Activated CD8-positive, alpha-beta T cell treated with anti-CD3 and anti-CD28 coated beads, Interleukin-2, amount 10 ng/mL, durations not matched to agents 7 days and 5 days (primary cell): ENCODE measurements around the gene KREMEN1. TPM values are rescaled to one million over a fixed set of nuclear protein-coding genes. Genes with fewer than 3 reads are reported as not detected.

ENCODE experiments used
- ATAC-seq: fragments of 150-1000 bp; cut with Tn5 transposase; one replicate; pipeline ENCODE4 v1.10.0; 2021; ENCODE audit warnings: moderate library complexity
- CTCF ChIA-PET: fragments of 350-600 bp; sonication (Branson Sonifier 250); formaldehyde crosslinking; loops from one replicate; lab custom pipeline; 2021; ENCODE audit warnings: antibody characterized with exemption; lab: Charles Lee
- POLR2A ChIA-PET: fragments of 350-600 bp; sonication (Branson Sonifier 250); formaldehyde crosslinking; loops from one replicate; lab custom pipeline; 2021; ENCODE audit warnings: antibody characterized with exemption; lab: Charles Lee
- DNase-seq: peaks from one replicate; pipeline ENCODE4 v3.0.0-alpha.2; 2020
- H3K27ac Mint-ChIP-seq: one replicate; pipeline ENCODE4 v1.8.0; 2021; ENCODE audit warnings: mild to moderate bottlenecking, mixed read lengths
- H3K27me3 Mint-ChIP-seq: one replicate; pipeline ENCODE4 v1.8.0; 2021; ENCODE audit warnings: low read depth, mixed read lengths
- H3K36me3 Mint-ChIP-seq: one replicate; pipeline ENCODE4 v1.8.0; 2021; ENCODE audit warnings: low read depth, mixed read lengths
- H3K4me1 Mint-ChIP-seq: one replicate; pipeline ENCODE4 v1.8.0; 2021; ENCODE audit warnings: low read depth, mixed read lengths
- H3K4me3 Mint-ChIP-seq: one replicate; pipeline ENCODE4 v1.8.0; 2021; ENCODE audit warnings: mild to moderate bottlenecking, mixed read lengths
- H3K9me3 Mint-ChIP-seq: one replicate; pipeline ENCODE4 v1.8.0; 2022; ENCODE audit warnings: mixed read lengths; ENCODE audit not compliant: insufficient read depth
- total RNA-seq, 2 experiments: library from RNA; stranded (reverse); gene quantifications; one replicate each; pipeline ENCODE4 v1.2.3, GENCODE V29; 2021

Gene KREMEN1, protein sequence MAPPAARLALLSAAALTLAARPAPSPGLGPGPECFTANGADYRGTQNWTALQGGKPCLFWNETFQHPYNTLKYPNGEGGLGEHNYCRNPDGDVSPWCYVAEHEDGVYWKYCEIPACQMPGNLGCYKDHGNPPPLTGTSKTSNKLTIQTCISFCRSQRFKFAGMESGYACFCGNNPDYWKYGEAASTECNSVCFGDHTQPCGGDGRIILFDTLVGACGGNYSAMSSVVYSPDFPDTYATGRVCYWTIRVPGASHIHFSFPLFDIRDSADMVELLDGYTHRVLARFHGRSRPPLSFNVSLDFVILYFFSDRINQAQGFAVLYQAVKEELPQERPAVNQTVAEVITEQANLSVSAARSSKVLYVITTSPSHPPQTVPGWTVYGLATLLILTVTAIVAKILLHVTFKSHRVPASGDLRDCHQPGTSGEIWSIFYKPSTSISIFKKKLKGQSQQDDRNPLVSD
- total RNA-seq: under 1 TPM in 1 of 2 experiments, not detected in 1; 0.16 TPM

DNA sequence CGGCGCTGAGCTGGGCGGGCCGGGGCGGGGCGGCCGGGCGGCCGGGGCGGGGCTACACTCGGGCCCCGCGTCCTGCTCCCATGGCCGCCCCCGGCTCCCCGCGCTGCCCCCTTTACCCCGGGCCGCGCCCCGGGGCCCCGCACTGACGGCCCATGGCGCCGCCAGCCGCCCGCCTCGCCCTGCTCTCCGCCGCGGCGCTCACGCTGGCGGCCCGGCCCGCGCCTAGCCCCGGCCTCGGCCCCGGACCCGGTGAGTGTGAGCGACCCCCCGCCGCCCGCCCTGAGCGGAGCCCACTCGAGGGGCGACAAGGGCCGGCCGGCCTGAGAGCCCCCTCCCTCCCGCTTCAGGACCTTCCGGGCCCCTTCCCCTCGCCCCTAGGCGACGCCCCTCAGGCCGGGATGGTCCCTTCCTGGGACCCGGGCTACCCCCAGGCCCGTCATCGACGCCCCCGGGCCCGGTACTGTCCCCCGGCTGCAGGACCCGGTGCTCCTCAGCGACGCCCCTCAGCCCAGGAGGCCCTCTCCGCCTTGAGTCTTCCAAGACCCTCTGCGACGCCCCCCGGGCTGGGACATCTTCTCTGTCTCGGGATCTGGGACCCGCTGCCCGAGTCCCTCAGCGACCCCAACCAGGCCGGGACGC, at the start of gene KREMEN1:
KREMEN1 (plus strand) TSS at position 57 of the 639 bp plus-strand sequence; CDS start at position 153, 96 bp downstream.
- CTCF ChIA-PET: interaction anchor here (1.3 kb wide), 1 partner anchor 33 kb away, joined by 5 read pairs; no protein-coding TSS in a partner anchor
- H3K27ac Mint-ChIP-seq: no peak within 1 kb of the TSS
- no peaks in the 10 kb centered on the region for H3K36me3 Mint-ChIP-seq
- peaks cover 19% of the 10 kb centered on the region for H3K4me1 Mint-ChIP-seq
- peak within 1 kb of the TSS; percentile 53 for H3K4me3 Mint-ChIP-seq
- POLR2A ChIA-PET: interaction anchor here (1.0 kb wide), 1 partner anchor 190 kb away, joined by 3 read pairs; the partner anchor contains the start of gene ZNRF3
- ATAC-seq (peak; percentile 5), DNase-seq (no peak)
- peaks cover 75% of the 10 kb centered on the region for H3K27me3 Mint-ChIP-seq
- H3K9me3 Mint-ChIP-seq: no peaks in the 10 kb centered on the region

DNA sequence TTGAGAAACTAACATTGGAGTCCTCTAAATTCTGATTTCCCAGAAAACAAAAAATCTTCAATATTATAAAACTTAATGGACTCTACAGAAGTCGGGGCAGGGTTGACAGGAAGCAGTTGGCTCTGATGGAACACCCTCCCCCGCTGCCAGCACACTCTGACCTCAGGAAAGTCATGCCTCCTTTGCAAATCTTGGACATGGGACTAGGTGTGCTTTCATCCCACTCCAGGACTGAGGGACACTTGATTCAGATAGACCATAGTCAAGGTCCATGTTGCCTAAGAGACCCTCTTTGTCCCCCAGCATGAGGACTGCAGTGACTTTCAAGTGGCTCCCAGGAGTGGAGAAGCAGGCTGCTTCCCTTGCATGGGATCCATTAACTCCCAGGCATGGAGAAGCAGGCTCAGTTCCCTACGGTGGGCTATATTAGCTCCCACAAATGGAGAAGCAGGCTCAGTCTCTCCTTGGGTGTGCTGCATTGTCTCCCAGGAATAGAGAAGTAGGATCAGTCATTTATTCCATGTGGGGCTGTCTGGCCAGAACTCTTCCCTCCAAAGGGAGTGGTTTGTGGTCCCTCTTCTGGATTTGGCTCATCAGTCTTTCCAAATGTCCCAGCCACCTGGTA, 49.6 kb upstream of the KREMEN1 start:
- H3K27ac Mint-ChIP-seq: no peak overlapping the region
- peaks cover 41% of the 10 kb centered on the region for H3K27me3 Mint-ChIP-seq
- DNase-seq (no peak), ATAC-seq (no peak)
- no peak overlapping the region for H3K4me3 Mint-ChIP-seq
- peaks cover 3% of the 10 kb centered on the region for H3K36me3 Mint-ChIP-seq
- CTCF ChIA-PET: no interaction called here
- H3K4me1 Mint-ChIP-seq: peaks cover 2% of the 10 kb centered on the region
- peaks cover 4% of the 10 kb centered on the region for H3K9me3 Mint-ChIP-seq
- POLR2A ChIA-PET: no interaction called here

DNA sequence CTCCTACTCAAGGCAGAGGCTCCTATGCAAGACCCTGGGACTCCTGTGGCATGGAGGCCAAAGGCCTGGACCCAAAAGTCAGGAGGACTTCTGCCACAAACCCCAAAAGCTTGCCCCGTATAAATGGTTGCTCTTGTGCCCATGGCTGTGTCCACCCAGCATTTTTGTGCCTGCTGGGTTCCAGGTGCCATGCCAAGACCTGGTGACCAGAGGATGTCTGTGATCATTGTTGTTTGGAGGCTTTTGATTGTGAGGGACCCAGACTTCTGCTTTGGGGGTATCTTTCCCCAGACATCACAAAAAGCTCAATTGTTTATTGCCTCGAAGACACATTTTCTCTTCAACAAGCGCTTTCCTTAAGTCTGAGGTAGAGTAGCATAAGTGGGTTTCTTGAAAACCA, 46.3 kb upstream of the KREMEN1 start:
- CTCF ChIA-PET: interaction anchor here (1.5 kb wide), 1 partner anchor 14 kb away, joined by 4 read pairs; no protein-coding TSS in a partner anchor
- Mint-ChIP-seq H3K4me1 (peaks cover 19% of the 10 kb centered on the region), H3K36me3 (no peaks in the 10 kb centered on the region), H3K4me3 (no peak overlapping the region), H3K27me3 (peaks cover 53% of the 10 kb centered on the region), H3K27ac (no peak overlapping the region), H3K9me3 (no peaks in the 10 kb centered on the region)
- no peak for DNase-seq
- no peak for ATAC-seq
- POLR2A ChIA-PET: no interaction called here

DNA sequence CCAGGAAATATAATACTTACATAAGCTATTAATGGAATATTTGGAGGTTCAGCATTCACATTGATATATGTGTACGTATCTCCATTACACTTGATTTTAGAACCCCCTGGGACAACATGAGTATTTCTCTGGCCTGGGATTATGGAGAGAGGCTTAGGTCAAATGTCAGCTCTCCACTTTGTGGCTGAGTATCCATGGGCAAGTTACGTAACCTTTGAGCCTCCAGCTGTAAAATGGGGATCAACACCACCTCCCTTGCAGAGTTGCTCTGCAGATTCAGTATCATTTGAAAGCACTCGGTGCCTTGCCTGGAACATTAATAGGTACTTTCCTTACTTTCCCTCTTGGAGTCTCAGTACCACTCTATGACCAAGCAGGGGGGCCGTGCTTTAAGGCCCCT, 44.4 kb upstream of the KREMEN1 start:
- Mint-ChIP-seq H3K4me1 (peaks cover 19% of the 10 kb centered on the region), H3K36me3 (no peaks in the 10 kb centered on the region), H3K27me3 (peaks cover 54% of the 10 kb centered on the region), H3K4me3 (no peak overlapping the region), H3K9me3 (no peaks in the 10 kb centered on the region), H3K27ac (no peak overlapping the region)
- DNase-seq (no peak), ATAC-seq (no peak)
- CTCF ChIA-PET: interaction anchor here (1.3 to 2.1 kb wide), 2 partner anchors 12 kb away, joined by 4 to 13 read pairs; no protein-coding TSS in a partner anchor
- POLR2A ChIA-PET: no interaction called here

DNA sequence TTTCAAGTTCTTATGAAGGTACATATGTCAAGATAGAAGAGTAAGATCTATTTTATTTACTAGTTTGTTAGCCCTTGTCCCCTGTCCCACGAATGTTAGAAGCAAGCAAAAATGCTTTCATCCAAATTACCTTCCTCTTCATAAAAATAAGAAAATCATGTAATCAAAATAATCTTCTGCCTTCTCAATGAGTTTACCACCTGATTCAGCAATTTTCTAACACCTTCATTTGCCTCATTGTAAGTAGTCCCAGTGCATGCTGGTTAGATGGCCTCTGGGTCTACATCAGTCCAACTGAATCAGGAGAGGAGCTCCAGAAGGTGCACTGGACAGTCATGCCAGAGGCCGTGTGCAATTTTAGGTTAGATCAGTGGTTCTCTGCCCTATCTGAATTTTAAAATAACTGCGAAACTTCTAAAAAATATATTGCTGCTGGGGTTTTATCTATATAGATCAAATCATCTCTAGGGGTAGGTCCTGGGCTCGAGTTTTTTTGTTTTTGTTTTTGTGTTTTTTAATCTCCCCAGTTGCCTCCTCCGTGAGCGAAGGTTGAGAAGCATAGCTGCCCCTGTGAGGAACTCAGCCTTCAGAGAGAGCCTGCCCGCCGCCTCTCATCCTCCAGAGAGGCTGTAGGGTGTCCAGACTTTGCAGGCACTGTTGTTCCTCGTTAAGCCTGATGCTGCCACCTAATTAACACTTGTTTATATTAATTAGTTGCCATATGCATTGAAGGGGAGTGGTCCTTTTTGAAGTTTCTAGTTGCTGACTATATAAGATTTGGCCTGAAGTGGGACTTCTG, 43.4 kb upstream of the KREMEN1 start:
- H3K27me3 Mint-ChIP-seq: peaks cover 48% of the 10 kb centered on the region
- ChIA-PET CTCF (interaction anchor here (1.3 to 2.1 kb wide), 2 partner anchors 11 to 13 kb away, joined by 4 to 13 read pairs; no protein-coding TSS in a partner anchor), POLR2A (no interaction called here)
- ATAC-seq (no peak), DNase-seq (no peak)
- H3K36me3 Mint-ChIP-seq: no peaks in the 10 kb centered on the region
- no peaks in the 10 kb centered on the region for H3K9me3 Mint-ChIP-seq
- no peak overlapping the region for H3K27ac Mint-ChIP-seq
- H3K4me1 Mint-ChIP-seq: peaks cover 19% of the 10 kb centered on the region
- no peak overlapping the region for H3K4me3 Mint-ChIP-seq

DNA sequence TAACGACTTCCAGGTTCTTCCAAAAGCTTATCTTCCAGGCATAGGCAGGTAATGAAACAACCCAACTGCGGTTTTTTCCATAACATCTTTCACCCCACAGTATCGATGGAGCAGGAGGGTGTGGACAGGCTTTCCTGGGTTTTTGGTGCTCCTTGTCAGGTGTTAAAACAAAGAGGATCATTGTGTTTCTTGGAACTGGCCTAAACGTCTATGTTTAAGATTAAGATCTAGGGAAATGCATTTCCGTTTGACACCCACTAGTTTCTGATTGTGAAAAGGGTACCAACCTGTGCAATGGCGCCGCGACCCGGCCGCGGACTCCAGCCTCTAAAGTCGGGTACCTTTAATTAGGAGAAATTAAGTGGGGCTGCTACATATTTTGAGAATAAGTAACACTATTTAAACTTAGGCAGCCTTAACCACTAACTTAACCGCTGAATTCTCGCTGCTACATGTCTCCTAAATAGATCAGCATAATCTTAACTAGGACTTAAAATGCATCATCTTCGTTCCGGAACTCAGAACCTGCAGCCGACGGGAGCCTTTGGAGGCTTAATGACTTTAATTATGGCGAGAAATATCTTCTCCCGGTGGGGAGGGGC, 42.7 kb upstream of the KREMEN1 start:
- H3K36me3 Mint-ChIP-seq: no peaks in the 10 kb centered on the region

DNA sequence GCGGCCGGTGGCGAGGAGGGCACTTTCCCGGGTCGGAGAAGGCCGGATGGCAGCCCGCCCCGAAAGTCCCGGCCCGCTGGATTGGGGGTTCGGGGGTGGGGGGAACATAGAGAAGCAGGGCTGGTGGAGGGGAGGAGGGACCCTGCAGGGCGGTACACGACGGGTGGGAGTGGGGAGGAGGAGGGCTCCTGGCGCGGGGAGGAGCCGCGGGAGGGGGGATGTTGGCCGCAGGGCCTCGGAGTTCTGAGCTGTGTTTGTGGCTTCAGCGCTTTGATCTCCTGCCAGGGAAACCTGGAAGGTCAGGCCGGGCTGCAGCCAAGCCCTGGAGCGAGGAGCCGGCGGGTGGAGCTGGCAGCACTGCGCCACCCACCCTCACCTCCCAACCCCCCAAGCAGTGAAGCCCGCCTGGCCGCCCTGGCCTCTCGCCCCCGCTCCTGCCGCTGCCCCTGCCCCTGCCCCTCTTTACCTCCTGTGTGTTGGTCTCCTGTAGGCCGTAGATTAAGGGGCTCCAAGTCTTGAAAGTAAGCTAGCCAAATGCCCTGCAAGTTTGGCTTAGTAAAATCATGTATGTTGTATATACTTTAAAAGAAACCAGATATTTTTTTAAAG, 42.1 kb upstream of the KREMEN1 start:
- H3K9me3 Mint-ChIP-seq: no peaks in the 10 kb centered on the region

More for the DNA sequence above, 42.7 kb upstream of the KREMEN1 start:
- Mint-ChIP-seq H3K9me3 (no peaks in the 10 kb centered on the region), H3K4me1 (peaks cover 19% of the 10 kb centered on the region), H3K27ac (no peak overlapping the region), H3K4me3 (peak overlapping the region; percentile 32), H3K27me3 (peaks cover 50% of the 10 kb centered on the region)
- DNase-seq (peak; percentile 28), ATAC-seq (peak; percentile 40)
- ChIA-PET CTCF (interaction anchor here (1.4 to 2.1 kb wide), 2 partner anchors 10 to 174 kb away, joined by 5 to 13 read pairs; no protein-coding TSS in a partner anchor), POLR2A (no interaction called here)

DNA sequence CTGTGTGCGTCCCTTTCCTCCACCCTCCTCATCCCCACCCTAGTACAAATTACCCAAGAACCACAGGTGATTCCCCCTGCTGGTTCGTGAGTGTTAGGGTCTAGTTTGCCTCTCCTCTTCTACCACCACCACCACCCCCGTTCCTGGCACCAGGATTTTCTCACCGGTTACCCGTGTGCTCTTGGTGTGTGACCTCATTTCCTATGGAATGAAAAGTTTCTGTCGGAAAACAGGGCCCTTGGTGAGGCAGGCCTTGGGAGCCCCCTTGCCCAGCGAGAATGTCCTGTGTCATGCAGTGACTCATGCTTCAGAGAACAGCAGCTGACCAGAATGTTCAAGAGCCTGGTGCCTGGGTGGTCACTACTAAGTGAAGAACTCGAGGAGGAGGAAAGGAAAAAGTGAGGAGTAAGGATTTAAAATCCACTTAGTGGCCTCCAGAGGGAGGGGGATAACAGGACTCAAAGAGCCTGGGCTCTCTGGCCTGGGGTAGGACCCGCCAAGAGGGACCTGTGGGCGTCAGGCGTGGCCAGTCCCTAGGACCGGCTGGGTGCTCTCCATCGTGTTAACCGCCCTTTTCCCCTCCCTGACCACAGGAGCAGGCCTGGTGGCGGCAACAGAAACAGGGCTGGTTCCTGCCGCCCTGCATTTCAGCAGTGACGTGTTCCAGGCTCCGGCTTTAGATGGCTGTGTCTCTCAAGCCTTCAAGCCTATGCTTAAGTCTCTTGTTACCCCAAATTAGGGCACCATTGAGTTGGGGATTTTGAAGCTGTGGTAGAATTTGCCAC, 41.4 kb upstream of the KREMEN1 start:
- no peak overlapping the region for H3K27ac Mint-ChIP-seq
- H3K9me3 Mint-ChIP-seq: no peaks in the 10 kb centered on the region
- peaks cover 19% of the 10 kb centered on the region for H3K4me1 Mint-ChIP-seq
- H3K36me3 Mint-ChIP-seq: no peaks in the 10 kb centered on the region
- peak overlapping the region; percentile 37 for H3K4me3 Mint-ChIP-seq
- CTCF ChIA-PET: interaction anchor here (0.6 to 1.8 kb wide), 5 partner anchors 9 to 432 kb away, joined by 3 to 8 read pairs (median 5); no protein-coding TSS in a partner anchor
- ATAC-seq (peak; percentile 22), DNase-seq (no peak)
- POLR2A ChIA-PET: no interaction called here
- peaks cover 44% of the 10 kb centered on the region for H3K27me3 Mint-ChIP-seq

More for the DNA sequence above, 42.1 kb upstream of the KREMEN1 start:
- H3K4me1 Mint-ChIP-seq: peaks cover 19% of the 10 kb centered on the region
- ChIA-PET POLR2A (no interaction called here), CTCF (interaction anchor here (0.6 to 1.8 kb wide), 4 partner anchors 10 to 431 kb away, joined by 3 to 8 read pairs (median 6); no protein-coding TSS in a partner anchor)
- no peaks in the 10 kb centered on the region for H3K36me3 Mint-ChIP-seq
- DNase-seq: peak; percentile 23
- peaks cover 47% of the 10 kb centered on the region for H3K27me3 Mint-ChIP-seq
- peak; percentile 37 for ATAC-seq
- H3K4me3 Mint-ChIP-seq: peak overlapping the region; percentile 37
- H3K27ac Mint-ChIP-seq: no peak overlapping the region

DNA sequence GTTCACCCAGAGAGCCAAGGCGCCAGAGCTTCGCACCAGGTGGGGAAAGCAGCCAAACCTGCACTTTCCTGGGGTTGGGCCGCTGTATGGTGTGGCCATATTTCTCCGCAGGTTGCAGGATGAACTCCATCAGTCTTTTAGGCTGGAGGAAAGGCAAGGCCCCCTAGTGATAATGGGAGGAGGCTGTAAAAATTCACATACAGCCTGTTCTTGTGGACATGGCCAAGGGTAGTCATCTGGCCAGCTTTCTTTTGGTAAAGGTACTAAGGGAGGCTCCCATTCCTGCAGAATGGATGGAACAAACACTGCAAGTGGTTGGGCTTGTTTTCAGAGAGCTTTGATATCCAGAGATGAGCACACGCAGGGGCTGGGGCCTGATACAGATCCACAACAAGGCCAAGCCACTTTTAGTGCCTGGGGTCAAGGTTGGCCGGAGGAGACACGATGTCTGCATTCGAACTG, 40.8 kb upstream of the KREMEN1 start:
- Mint-ChIP-seq H3K36me3 (no peaks in the 10 kb centered on the region), H3K4me3 (no peak overlapping the region), H3K4me1 (peaks cover 19% of the 10 kb centered on the region), H3K9me3 (no peaks in the 10 kb centered on the region), H3K27me3 (peaks cover 41% of the 10 kb centered on the region), H3K27ac (no peak overlapping the region)
- CTCF ChIA-PET: interaction anchor here (0.7 to 1.8 kb wide), 3 partner anchors 9 to 432 kb away, joined by 5 to 8 read pairs (median 6); no protein-coding TSS in a partner anchor
- POLR2A ChIA-PET: no interaction called here
- no peak for DNase-seq
- no peak for ATAC-seq
